MG63 (cell line): ENCODE results near the gene SI. TPM values are rescaled to one million over a fixed set of nuclear protein-coding genes. Genes with fewer than 3 reads are reported as not detected.

Source experiments
- total RNA-seq: library from RNA; depleted of rRNA; stranded (reverse); fragments of >200 nt; shearing (Covaris generic); gene quantifications from 2 replicates; pipeline ENCODE4 v1.2.3, GENCODE V29; 2014; ENCODE audit warnings: low replicate concordance; rRNA removed

Gene SI
- total RNA-seq, 1 experiment from 2014 or later = not detected

Other genes with a start within 250 kb of the SI start
- gene SLITRK3, start 117.9 kb upstream of the SI start, total RNA-seq = not detected in 2 replicates